GM13976 (cell line): ENCODE data around the gene AFG1L.
"Not testable (repeated sequence)": the region's sequence is repeated elsewhere in the genome, so short reads cannot be mapped to it uniquely, and the experiment has no call there.

Source experiments
- DNase-seq: peaks from one replicate; pipeline ENCODE4 v3.0.0; 2012; ENCODE audit warnings: low spot score
- CTCF ChIP-seq: IDR thresholded peaks from 2 replicates; pipeline ENCODE4 v1.5.1; 2012; ENCODE audit warnings: borderline replicate concordance, mild to moderate bottlenecking; ENCODE audit not compliant: insufficient read depth; ENCODE audit errors: extremely low read depth, missing control alignments, control extremely low read depth
- in situ Hi-C: fragments of 300-500 bp; cut with MboI; formaldehyde crosslinking; loops from one replicate; pipeline ENCODE4 v1.12.0; 2022; ENCODE audit warnings: low sequenced_read_pairs, mixed read lengths, inconsistent platforms; ENCODE audit not compliant: unreplicated experiment

The AFG1L gene

GRCh38 chr6:108294727-108295625 lies at the start of gene AFG1L:
TSS of gene AFG1L (plus strand) at chr6:108295054. CDS start at chr6:108295080, 26 bp downstream.
- in situ Hi-C loops = no loop called here
- TF ChIP-seq CTCF = no peak
- peak; percentile 90 for DNase-seq

- in situ Hi-C loops, DNase-seq: not testable (repeated sequence)
Measured at GRCh38 chr6:108245095-108245494, 49.8 kb upstream of the AFG1L start.

- DNase-seq = no peak
- TF ChIP-seq CTCF = no peak
- in situ Hi-C loops = no loop called here
Measured at GRCh38 chr6:108247965-108248536, 46.8 kb upstream of the AFG1L start.

GRCh38 chr6:108250240-108250866 lies 44.5 kb upstream of the AFG1L start:
- no peak for DNase-seq
- in situ Hi-C loops = loop anchor here (10.0 kb wide), 1 partner anchor 234 kb away; no protein-coding TSS in a partner anchor
- no peak for TF ChIP-seq CTCF

GRCh38 chr6:108251252-108251651 lies 43.6 kb upstream of the AFG1L start:
- in situ Hi-C loops = loop anchor here (10.0 kb wide), 1 partner anchor 234 kb away; no protein-coding TSS in a partner anchor
- no peak for TF ChIP-seq CTCF
- DNase-seq = no peak

GRCh38 chr6:108252055-108252454 lies 42.8 kb upstream of the AFG1L start:
- TF ChIP-seq CTCF = no peak
- no peak for DNase-seq
- in situ Hi-C loops = loop anchor here (10.0 kb wide), 1 partner anchor 233 kb away; no protein-coding TSS in a partner anchor

GRCh38 chr6:108253241-108253640 lies 41.6 kb upstream of the AFG1L start:
- TF ChIP-seq CTCF = no peak

More at GRCh38 chr6:108253241-108253640, 41.6 kb upstream of the AFG1L start:
- DNase-seq = no peak
- in situ Hi-C loops = loop anchor here (10.0 kb wide), 1 partner anchor 232 kb away; no protein-coding TSS in a partner anchor
